Colonic mucosa (tissue), 4 donors: Measurements from ENCODE around the gene CNDP2. TPM values are rescaled to one million over a fixed set of nuclear protein-coding genes. Genes with fewer than 3 reads are reported as not detected.

Source experiments
- DNase-seq: peaks from one replicate; pipeline ENCODE4 v3.0.0-alpha.2; 2020
- H3K27ac ChIP-seq: fragments of 200-600 bp; one replicate; pipeline ENCODE4 v1.8.0; 2021
- H3K27me3 ChIP-seq: fragments of 200-600 bp; one replicate; pipeline ENCODE4 v1.8.0; 2021
- H3K36me3 ChIP-seq: fragments of 200-600 bp; one replicate; pipeline ENCODE4 v1.8.0; 2021
- H3K4me1 ChIP-seq: fragments of 200-600 bp; one replicate; pipeline ENCODE4 v1.8.0; 2021; ENCODE audit warnings: mild to moderate bottlenecking
- H3K4me3 ChIP-seq: fragments of 200-600 bp; one replicate; pipeline ENCODE4 v1.8.0; 2021
- H3K9ac ChIP-seq, 2 donors: one replicate each; pipeline ENCODE4 v1.7.0; 2013; ENCODE audit warnings: control low read depth in 2 of 2, low read depth in 2 of 2, low read length in 2 of 2
- H3K9me3 ChIP-seq: fragments of 200-600 bp; one replicate; pipeline ENCODE4 v1.8.0; 2021
- intact Hi-C: fragments of 100-400 bp; cut with DNase I; formaldehyde crosslinking; loops from one replicate; pipeline ENCODE4 v1.14.1; 2022
- total RNA-seq, 2 donors: library from RNA; stranded (reverse); fragmentation: NEBNext Ultra II Directional in 1 of 2; extraction: Animal tissue kit (Norgen Biotek cat#: 25700) in 1 of 2; gene quantifications; one replicate each; pipeline ENCODE4 v1.2.1, GENCODE V29; 2021
- TF ChIP-seq, protein P1 (sequence below): fragments of 200-600 bp; IDR thresholded peaks from one replicate; pipeline ENCODE4 v1.8.0; 2022; ENCODE audit warnings: antibody characterized with exemption, mild to moderate bottlenecking
- donor health status: healthy.
- donor health status: DM: no; HTN: no; CAD: no.
- donor health status: DM: no; HTN: no; CAD: no.

CNDP2 gene
- total RNA-seq, 2 donors from 2014 or later: 206 to 261 TPM

DNA sequence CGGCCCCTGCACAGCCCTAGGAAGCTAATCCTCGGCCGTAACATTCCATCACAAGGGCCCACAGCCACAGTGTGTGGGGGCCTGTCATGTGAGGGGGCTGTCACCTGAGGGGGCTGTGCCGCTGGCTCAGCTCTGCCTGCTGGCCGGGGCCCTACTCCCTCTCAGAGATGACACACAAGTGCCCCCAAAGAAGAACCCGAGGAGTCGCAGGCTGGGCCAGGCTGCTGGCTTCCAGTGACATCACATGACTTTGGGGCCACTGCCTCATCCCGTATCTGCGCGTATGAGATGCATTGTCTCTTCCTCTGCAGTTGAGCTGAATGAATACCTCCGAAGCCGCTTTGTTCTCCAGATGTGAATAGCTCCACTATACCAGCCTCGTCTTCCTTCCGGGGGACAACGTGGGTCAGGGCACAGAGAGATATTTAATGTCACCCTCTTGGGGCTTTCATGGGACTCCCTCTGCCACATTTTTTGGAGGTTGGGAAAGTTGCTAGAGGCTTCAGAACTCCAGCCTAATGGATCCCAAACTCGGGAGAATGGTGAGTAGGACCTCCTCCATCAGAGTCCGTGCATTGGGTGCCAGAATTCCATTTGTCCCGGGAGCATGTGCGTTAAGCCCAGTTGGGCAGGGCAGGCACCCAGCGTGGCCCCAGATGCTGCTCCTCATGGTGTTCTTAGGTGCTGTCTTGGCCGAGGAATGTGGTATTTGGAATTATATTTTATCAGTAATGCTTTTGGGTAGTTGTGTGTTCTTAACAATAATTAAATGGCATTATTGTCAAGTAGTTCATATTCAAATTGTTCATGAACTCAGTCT, 38.2 kb downstream of the CNDP2 start, which contains the start of gene CNDP1:
CNDP1 (plus strand) TSS at position 351 of the 820 bp plus-strand sequence; CDS start at position 519, 168 bp downstream.
- TF ChIP-seq, protein P1, sequence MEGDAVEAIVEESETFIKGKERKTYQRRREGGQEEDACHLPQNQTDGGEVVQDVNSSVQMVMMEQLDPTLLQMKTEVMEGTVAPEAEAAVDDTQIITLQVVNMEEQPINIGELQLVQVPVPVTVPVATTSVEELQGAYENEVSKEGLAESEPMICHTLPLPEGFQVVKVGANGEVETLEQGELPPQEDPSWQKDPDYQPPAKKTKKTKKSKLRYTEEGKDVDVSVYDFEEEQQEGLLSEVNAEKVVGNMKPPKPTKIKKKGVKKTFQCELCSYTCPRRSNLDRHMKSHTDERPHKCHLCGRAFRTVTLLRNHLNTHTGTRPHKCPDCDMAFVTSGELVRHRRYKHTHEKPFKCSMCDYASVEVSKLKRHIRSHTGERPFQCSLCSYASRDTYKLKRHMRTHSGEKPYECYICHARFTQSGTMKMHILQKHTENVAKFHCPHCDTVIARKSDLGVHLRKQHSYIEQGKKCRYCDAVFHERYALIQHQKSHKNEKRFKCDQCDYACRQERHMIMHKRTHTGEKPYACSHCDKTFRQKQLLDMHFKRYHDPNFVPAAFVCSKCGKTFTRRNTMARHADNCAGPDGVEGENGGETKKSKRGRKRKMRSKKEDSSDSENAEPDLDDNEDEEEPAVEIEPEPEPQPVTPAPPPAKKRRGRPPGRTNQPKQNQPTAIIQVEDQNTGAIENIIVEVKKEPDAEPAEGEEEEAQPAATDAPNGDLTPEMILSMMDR: no peak
- H3K9me3 ChIP-seq: no peaks in the 10 kb centered on the region
- H3K27ac ChIP-seq: no peak within 1 kb of the TSS
- intact Hi-C loops: no loop called here
- H3K4me3 ChIP-seq: no peak within 1 kb of the TSS
- no peak for DNase-seq
- no peaks in the 10 kb centered on the region for H3K27me3 ChIP-seq
- no peak within 1 kb of the TSS for H3K9ac ChIP-seq
- no peaks in the 10 kb centered on the region for H3K4me1 ChIP-seq
- H3K36me3 ChIP-seq: no peaks in the 10 kb centered on the region

DNA sequence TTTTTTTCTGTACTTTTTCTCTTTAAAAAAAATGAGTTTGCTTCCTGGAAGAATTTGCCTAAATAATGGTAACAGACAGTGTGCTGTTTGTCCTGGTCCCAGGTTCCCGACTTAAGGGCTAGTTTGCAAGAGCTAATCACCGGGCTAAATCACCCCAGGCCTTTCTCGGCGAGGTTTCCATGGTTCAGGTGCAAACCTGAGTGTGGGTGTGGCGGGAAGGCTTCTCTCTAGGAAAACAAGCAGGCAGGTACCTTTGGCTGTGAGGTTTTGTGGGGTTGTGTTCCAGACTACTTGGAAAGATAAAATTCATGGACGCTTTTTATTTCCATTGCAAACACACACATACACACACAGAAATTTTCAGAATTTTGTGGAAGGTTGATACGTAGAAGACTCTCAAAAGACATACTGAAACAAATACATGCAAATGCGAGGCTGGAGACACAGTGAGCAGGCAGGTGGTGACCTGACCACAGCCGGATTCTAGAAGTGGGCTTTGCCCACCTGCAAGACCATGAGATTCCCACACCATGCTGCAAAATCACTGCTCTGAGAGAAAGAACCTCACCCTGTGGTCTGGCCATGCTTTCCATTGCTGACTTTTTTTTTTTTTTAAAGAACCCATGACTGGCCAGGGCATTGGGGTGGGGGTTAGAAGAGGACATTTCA, 39.0 kb downstream of the CNDP2 start:
- Histone ChIP-seq H3K4me3 (no peak overlapping the region), H3K27me3 (no peaks in the 10 kb centered on the region), H3K27ac (no peak overlapping the region), H3K4me1 (no peaks in the 10 kb centered on the region), H3K9me3 (no peaks in the 10 kb centered on the region), H3K36me3 (no peaks in the 10 kb centered on the region), H3K9ac (no peak overlapping the region)
- TF ChIP-seq, protein P1: no peak
- intact Hi-C loops: no loop called here
- DNase-seq: no peak

DNA sequence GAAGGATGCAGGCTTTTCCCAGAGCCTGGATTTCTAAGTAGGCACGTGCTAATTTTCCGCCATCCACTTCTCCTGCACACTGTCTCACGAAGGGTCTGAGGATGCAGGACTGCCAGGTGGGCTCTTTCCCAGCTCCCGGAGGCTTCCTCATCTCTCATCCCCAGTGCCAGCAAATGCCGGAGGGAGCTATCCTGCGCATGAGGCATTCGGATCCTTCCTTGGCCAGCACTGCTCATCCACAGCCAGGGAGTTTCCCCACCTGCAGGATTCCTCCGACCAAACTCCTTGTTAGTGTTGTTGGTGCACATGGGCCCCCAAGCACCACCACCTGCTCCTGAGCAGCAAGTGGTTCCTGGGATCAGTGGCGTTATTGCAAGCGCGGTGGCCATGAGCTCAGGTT, 43.1 kb downstream of the CNDP2 start:
- TF ChIP-seq, protein P1: no peak
- no peak overlapping the region for H3K9ac ChIP-seq
- H3K4me3 ChIP-seq: no peak overlapping the region
- no peaks in the 10 kb centered on the region for H3K36me3 ChIP-seq
- H3K27me3 ChIP-seq: no peaks in the 10 kb centered on the region
- intact Hi-C loops: no loop called here
- peak; percentile 7 for DNase-seq
- no peak overlapping the region for H3K27ac ChIP-seq
- no peaks in the 10 kb centered on the region for H3K4me1 ChIP-seq
- H3K9me3 ChIP-seq: no peaks in the 10 kb centered on the region

DNA sequence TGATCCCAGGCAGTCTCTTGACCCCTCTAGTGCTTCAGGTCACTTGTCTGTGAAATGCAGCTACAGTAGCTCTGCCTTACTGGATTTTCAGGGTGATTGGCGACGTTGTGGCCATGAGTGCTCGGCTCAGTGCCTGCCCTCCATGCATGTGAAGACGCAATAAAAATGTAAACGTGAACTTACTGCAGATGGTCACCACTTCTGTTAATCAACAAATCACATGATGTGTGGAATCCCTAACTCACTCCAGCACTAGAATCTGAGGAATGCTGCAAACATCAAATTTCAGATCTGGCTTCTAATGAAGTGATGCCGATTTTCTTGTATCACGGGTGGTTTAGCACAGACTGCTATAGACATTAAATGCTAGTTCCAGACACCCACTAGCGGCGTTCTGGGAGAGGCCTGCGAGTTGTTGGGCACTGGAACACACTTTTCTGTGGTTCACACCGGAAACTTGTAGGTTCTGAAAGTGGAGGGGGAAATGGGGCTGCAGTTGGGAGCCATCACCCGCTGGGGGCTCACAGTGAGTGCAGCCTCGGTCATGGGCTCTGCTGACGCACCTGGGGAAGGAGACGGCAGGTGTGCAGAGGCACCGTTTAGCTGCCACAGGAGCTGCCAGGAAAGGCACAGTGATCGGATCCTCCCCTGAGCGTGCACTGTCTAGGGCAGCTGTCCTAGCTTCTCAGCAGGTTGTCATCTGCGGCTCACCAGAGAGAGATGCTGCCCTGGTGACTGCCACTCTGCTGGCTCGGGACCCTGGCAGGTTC, 44.7 kb downstream of the CNDP2 start:
- intact Hi-C loops: no loop called here
- H3K27me3 ChIP-seq: no peaks in the 10 kb centered on the region
- no peak overlapping the region for H3K27ac ChIP-seq
- no peak overlapping the region for H3K9ac ChIP-seq
- H3K4me3 ChIP-seq: no peak overlapping the region
- no peaks in the 10 kb centered on the region for H3K4me1 ChIP-seq
- no peaks in the 10 kb centered on the region for H3K36me3 ChIP-seq
- TF ChIP-seq, protein P1: no peak
- peak; percentile 17 for DNase-seq
- no peaks in the 10 kb centered on the region for H3K9me3 ChIP-seq
